ENCODE data around the gene ASTL.

The ASTL gene

GRCh38 chr2:96110621-96111256 is 27.6 kb downstream of the ASTL start:
- DNase-seq, result no peak

- DNase-seq, result no peak
These were observed 28.3 kb downstream of the ASTL start for GRCh38 chr2:96109931-96110511.

- DNase-seq, result no peak
These were observed 29.0 kb downstream of the ASTL start for GRCh38 chr2:96109361-96109680.

GRCh38 chr2:96108541-96109360 is 29.6 kb downstream of the ASTL start:
- no peak for DNase-seq

GRCh38 chr2:96108151-96108540 is 30.2 kb downstream of the ASTL start:
- DNase-seq, result no peak

- no peak for DNase-seq
These were observed 30.6 kb downstream of the ASTL start for GRCh38 chr2:96107708-96108065.

- no peak for DNase-seq
These were observed 31.2 kb downstream of the ASTL start for GRCh38 chr2:96106991-96107707.

GRCh38 chr2:96105994-96106715 is 32.1 kb downstream of the ASTL start:
- no peak for DNase-seq

- no peak for DNase-seq
These were observed 33.0 kb downstream of the ASTL start for GRCh38 chr2:96105152-96105915.

GRCh38 chr2:96104487-96104861 is 33.8 kb downstream of the ASTL start:
- DNase-seq, result no peak

GRCh38 chr2:96103761-96104486 is 34.4 kb downstream of the ASTL start:
- DNase-seq, result no peak

GRCh38 chr2:96103187-96103601 is 35.1 kb downstream of the ASTL start:
- DNase-seq, result no peak

- DNase-seq, result no peak
These were observed 35.6 kb downstream of the ASTL start for GRCh38 chr2:96102596-96103186.

- DNase-seq, result no peak
These were observed 37.4 kb downstream of the ASTL start for GRCh38 chr2:96100893-96101304.

- no peak for DNase-seq
These were observed 38.2 kb downstream of the ASTL start for GRCh38 chr2:96099861-96100798.

- DNase-seq, result no peak
These were observed 39.3 kb downstream of the ASTL start for GRCh38 chr2:96098900-96099590.

GRCh38 chr2:96097951-96098823 is 40.1 kb downstream of the ASTL start:
- no peak for DNase-seq

GRCh38 chr2:96097441-96097840 is 40.9 kb downstream of the ASTL start:
- DNase-seq, result no peak
